ENCODE results near the gene ABCF1.
A peak's percentile ranks its signal among the peaks of the same experiment; 100 is the strongest.

ABCF1 gene

GRCh38 chr6:30560930-30561329, 10.3 kb upstream of the ABCF1 start:
- DNase-seq = no peak

DNA sequence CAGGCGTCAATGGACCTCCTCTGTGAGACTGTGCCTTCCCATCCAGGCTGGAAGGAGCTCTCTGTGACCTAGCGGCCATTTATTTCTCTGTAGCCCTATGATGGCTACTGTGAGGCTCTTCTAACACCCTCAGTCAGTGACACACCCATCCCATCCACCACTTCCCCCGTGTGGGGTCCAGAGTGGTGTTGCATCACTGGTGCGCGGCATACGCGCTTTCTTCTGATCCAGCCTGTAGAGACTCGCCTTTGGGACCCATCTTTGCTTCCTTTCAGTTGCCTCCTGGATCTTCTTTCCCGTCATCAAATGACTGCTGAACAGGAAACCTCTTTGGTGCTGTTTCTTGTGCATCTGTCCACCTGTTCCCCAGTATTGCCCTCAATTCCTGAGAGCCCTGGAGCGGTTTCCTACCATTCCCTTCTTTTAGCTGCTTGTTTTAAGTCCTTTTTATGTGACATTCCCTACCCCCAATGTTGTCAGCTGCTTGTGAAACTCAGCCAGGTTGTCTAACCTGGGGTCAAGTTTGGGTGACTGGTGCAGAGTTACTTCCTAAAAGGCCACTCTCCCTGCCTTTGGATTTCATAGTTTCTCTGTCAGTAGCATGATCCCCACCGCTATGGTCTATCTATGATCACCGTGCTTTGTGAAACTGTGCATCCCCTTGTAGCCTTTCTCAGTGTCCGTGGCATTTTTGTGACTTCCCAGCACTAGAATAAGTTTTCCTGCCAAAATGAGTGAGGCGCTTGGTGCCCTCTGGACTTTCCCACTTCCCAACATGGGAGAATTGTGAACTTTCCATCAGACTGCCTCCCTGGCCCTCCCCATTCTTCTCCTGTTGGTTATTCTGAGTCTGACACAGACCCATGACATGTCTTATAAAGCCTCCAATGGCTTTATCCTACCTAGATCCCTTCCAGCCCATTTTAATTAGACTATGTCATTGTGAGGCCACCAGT, 8.5 kb upstream of the ABCF1 start:
- DNase-seq = no peak

GRCh38 chr6:30564114-30564513, 7.1 kb upstream of the ABCF1 start:
- DNase-seq = no peak

GRCh38 chr6:30565772-30566171, 5.5 kb upstream of the ABCF1 start:
- DNase-seq = no peak

DNA sequence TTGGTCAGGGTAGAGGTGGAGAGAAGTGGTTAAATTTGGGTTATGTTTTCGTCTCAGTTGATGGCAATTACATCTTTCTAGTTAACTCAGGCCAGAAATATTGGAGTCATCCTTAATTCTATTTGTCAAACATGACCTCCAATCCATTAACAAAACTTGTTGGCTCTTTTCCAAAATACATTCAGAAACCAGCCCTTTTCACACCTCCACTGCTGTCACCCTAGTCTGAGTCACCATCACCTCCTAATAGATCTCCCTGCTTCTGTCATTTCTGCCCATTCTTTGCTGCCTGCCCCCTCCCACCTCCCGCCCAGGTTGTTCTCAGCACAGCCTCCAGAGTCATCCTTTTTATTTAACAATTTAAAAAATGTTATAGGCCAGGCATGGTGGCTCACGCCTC, 3.0 kb upstream of the ABCF1 start:
- peak in 1 of 2 donors; percentile 10 for DNase-seq

GRCh38 chr6:30570263-30570662, 979 bp upstream of the ABCF1 start:
- no peak for DNase-seq

DNA sequence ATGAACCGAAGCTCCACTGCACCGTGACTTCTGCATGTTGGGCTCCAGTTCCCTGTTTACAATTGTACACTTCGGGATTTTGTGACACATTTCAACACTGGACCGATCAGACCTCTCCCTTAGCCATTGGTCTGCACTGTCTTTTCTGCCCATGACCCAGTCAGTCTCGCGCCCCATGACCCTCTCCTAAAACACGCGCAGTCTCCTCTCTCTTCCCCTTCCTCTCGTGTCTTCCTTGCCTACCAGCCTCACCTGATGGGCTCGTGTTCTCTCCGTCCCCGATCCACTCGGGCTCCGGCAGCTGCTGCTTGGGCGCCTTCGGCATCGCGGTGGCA, 535 bp upstream of the ABCF1 start:
- DNase-seq = no peak

DNA sequence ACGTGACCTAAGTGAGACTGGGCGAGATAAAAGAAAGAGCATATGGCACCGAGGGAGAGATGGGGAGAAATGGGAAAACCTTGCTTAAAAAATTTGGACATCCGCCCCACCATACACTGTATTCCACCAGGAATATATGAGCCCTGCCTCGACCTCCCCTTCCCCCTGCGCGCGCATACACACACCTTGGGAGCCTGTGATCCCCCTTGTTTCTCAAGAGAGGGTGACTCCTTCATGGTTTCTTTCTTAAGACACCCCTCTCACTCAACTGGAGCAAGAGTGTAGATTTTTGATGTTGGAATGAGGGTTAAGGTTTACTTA, 480 bp downstream of the ABCF1 start:
- no peak for DNase-seq

GRCh38 chr6:30572148-30572547, 906 bp downstream of the ABCF1 start:
- DNase-seq = no peak

DNA sequence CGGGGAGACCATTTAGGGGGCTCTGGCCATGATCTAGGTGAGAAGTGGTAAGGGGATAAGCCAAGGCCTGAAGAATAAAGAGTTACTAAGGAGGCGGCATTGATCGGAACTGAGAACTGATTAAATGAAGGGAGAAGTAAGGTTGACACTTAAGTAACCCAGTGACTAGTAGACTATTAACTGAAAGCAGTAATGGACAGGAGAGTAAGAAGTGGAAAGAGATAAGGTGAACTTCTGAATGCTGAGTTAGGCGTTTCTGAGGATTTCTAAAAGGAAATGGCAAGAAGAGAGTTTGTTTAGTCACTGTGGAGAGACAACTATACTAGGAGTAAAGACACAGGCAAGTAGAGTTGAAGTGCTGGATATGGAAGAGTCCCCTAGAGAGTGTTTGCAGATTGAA, 1.9 kb downstream of the ABCF1 start:
- no peak for DNase-seq

DNA sequence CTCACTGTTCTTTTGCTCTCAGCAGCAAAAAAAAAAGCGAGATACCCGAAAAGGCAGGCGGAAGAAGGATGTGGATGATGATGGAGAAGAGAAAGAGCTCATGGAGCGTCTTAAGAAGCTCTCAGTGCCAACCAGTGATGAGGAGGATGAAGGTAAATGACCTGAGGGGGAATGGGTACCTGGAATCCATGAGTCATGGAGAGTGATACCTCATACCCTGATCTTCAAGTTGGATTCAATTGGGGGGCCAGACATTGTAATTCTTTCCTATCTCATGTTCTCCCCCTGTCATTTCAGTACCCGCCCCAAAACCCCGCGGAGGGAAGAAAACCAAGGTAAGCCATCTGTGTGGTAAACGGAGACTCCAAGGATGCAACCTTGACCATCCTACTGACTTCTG, 6.8 kb downstream of the ABCF1 start:
- DNase-seq = no peak

DNA sequence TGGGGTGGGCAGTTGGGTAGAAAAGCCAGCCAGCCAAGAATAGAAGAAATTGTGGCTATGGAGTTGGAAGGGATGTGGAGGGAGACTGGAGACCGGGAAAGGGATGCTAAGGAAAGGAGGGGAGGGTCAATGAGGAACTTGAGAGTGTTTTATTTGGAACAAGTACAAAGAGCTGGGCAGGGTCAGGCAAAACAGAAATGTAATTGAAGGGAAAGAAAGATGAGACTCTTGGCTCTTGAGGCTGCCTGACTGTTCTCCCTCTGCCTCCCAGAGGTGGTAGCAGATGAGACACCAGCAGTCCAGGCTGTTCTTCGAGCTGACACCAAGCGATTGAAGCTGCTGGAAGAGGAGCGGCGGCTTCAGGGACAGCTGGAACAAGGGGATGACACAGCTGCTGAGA, 12.7 kb downstream of the ABCF1 start:
- DNase-seq = no peak

DNA sequence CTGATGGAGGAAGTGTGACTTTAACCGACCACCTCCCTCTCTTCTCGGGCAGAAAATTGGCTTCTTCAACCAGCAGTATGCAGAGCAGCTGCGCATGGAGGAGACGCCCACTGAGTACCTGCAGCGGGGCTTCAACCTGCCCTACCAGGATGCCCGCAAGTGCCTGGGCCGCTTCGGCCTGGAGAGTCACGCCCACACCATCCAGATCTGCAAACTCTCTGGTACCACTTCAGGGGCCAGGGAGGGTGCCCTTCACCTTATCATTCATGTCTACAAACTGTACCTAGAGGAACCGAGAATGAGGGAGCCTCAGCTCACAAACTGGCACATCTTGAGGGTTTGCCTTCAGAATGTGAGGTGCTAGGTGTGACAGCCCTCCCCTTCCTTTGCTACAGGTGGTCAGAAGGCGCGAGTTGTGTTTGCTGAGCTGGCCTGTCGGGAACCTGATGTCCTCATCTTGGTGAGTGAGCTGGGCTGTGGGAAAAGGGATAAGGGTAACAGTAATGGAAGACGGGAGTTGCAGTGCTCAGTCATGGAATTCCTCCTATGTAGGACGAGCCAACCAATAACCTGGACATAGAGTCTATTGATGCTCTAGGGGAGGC, 18.6 kb downstream of the ABCF1 start:
- DNase-seq = no peak

DNA sequence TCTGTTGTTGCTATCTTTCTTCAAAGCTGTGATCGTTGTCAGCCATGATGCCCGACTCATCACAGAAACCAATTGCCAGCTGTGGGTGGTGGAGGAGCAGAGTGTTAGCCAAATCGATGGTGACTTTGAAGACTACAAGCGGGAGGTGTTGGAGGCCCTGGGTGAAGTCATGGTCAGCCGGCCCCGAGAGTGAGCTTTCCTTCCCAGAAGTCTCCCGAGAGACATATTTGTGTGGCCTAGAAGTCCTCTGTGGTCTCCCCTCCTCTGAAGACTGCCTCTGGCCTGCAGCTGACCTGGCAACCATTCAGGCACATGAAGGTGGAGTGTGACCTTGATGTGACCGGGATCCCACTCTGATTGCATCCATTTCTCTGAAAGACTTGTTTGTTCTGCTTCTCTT, 19.3 kb downstream of the ABCF1 start:
- no peak for DNase-seq

DNA sequence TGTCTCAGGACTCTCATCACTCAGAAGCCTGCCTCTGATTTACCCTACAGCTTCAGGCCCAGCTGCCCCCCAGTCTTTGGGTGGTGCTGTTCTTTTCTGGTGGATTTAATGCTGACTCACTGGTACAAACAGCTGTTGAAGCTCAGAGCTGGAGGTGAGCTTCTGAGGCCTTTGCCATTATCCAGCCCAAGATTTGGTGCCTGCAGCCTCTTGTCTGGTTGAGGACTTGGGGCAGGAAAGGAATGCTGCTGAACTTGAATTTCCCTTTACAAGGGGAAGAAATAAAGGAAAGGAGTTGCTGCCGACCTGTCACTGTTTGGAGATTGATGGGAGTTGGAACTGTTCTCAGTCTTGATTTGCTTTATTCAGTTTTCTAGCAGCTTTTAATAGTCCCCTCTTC, 19.8 kb downstream of the ABCF1 start:
- no peak for DNase-seq

- DNase-seq = no peak
Measured at GRCh38 chr6:30592287-30592686, 21.0 kb downstream of the ABCF1 start.

GRCh38 chr6:30597315-30598144, 26.3 kb downstream of the ABCF1 start:
- DNase-seq = peak; percentile 78 to 83

- no peak for DNase-seq
Measured at GRCh38 chr6:30598912-30599624, 27.8 kb downstream of the ABCF1 start.

DNA sequence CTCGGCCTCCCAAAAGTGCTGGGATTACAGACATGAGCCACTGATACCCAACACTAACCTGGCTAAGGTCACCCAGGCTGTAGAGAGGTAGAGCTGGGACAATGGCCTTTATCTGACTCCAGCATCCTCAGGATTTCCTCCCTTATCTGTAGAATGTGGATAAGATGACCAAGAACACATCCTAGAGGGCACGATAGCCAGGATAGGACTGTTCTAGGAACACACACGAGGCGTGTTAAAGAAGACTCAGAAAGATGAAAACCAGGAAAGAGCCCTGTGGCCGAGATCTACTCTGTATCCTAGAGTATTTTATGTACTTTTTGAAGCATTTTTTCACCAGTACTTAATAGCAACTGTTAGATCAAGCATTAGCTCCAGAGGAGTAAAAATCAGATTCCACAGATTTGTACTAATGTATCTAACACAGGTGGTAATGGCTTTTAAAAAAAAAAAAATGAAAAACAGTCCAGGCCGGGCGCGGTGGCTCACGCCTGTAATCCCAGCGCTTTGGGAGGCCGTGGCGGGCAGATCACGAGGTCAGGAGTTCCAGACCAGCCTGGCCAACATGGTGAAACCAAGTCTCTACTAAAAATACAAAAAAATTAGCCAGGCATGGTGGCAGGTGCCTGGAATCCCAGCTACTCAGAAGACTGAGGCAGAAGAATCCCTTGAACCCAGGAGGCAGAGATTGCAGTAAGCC, 28.5 kb downstream of the ABCF1 start:
- DNase-seq = no peak

DNA sequence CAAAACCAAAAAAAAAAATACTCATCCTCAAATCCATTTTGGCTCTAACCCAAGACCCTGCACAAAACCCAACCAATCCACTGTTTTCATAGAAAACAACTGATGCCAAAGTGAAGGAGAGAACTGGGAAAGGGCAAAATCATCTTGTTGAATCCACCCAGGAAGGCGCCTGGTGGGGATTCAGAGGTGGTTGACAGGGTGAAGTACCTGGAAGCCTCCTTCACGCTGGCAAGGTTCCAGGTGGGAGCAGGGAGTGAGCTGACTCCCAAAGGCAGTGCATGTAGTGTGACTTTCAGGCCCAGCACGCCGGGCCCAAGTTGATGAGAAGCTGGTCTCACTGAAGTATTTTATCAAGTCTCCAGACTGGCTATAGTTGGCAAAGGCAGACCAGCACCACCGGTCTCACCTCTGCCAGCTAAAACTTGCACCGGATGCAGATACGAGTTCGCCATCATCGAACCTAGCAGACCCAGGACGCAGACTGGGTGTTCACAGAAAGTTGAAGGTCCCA, 29.3 kb downstream of the ABCF1 start:
- DNase-seq = no peak

DNA sequence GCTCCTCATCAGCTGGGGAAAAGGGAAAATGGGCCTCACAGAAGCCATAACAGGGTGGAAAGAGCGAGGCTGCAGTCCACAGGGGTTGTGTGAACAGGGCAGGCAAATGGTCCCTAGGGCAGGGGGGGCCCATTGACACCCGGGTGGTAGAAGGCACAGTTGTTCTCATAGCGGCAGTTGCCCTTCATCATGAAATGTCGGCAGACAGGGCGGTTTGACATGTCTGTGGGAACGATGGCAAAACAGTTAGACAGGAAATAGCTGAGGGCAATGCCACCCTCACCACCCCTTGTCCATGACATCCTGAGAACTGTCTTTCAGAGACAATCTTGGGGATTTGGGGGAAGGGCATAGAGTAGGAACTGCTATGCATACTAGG, 30.2 kb downstream of the ABCF1 start:
- DNase-seq = no peak
